NAMALWA (cell line): ENCODE data around the gene PPP4R3B.

Experiments used
- DNase-seq: peaks from one replicate; pipeline ENCODE4 v3.0.0-alpha.2; 2015; ENCODE audit warnings: low spot score

Gene PPP4R3B

GRCh38 chr2:55511508-55512124, 105.8 kb downstream of the PPP4R3B start:
- DNase-seq, result no peak

- DNase-seq, result no peak
These were observed 114.8 kb downstream of the PPP4R3B start for GRCh38 chr2:55502590-55503141.

GRCh38 chr2:55500025-55500424, 117.4 kb downstream of the PPP4R3B start:
- no peak for DNase-seq

- DNase-seq, result no peak
These were observed 118.8 kb downstream of the PPP4R3B start for GRCh38 chr2:55498582-55498981.
